ENCODE data around the gene USP7. TPM values are rescaled to one million over a fixed set of nuclear protein-coding genes. Genes with fewer than 3 reads are reported as not detected.

The USP7 gene
- total and polyA plus RNA-seq, 12 donors = 22.2 to 84.8 (median 65.7) TPM

GRCh38 chr16:8956265-8957062 lies 7.2 kb downstream of the USP7 start:
- Histone ChIP-seq H3K36me3 (no peaks in the 10 kb centered on the region), H3K27me3 (no peaks in the 10 kb centered on the region), H3K4me3 (no peak overlapping the region), H3K27ac (peak overlapping the region in 4 of 10 donors; percentile 11 to 87 (median 25)), H3K4me1 (peaks cover 31 to 91% (median 82%) of the 10 kb centered on the region in 9 donors), H3K9me3 (no peaks in the 10 kb centered on the region)
- WGBS, 2 donors = 64 to 67% methylated on average over 21 of the region's 21 CpGs
- no peak for TF ChIP-seq CTCF (IDR thresholded peaks at IDR 0.05)
- intact Hi-C loops (cut with DNase I) = loop anchor here in 1 of 10 donors (10.0 kb wide), 1 partner anchor 138 kb away; the partner anchor contains the start of gene HAPSTR1
- no peak for DNase-seq
- peak in 2 of 8 donors; percentile 20 to 25 for ATAC-seq

- ATAC-seq = peak in 2 of 8 donors; percentile 14 to 22
- DNase-seq = no peak
- WGBS, 2 donors = 31 to 38% methylated on average over 2 of the region's 2 CpGs
- no peak for TF ChIP-seq CTCF (IDR thresholded peaks at IDR 0.05)
- Histone ChIP-seq H3K4me1 (peaks cover 33 to 91% (median 82%) of the 10 kb centered on the region in 9 donors), H3K27ac (peak overlapping the region in 2 of 10 donors; percentile 11 to 22), H3K36me3 (no peaks in the 10 kb centered on the region), H3K9me3 (no peaks in the 10 kb centered on the region), H3K27me3 (no peaks in the 10 kb centered on the region), H3K4me3 (no peak overlapping the region)
- intact Hi-C loops (cut with DNase I) = loop anchor here in 1 of 10 donors (10.0 kb wide), 1 partner anchor 139 kb away; the partner anchor contains the start of gene HAPSTR1
These were observed 7.9 kb downstream of the USP7 start for GRCh38 chr16:8955828-8956227.

- ATAC-seq (no peak), DNase-seq (no peak)
- H3K9me3 ChIP-seq = no peaks in the 10 kb centered on the region
- H3K27ac ChIP-seq = no peak overlapping the region
- peaks cover 22 to 91% (median 81%) of the 10 kb centered on the region in 9 donors for H3K4me1 ChIP-seq
- no peak for TF ChIP-seq CTCF (IDR thresholded peaks at IDR 0.05)
- no peaks in the 10 kb centered on the region for H3K36me3 ChIP-seq
- WGBS, 2 donors = 82 to 85% methylated on average over 11 of the region's 11 CpGs
- H3K27me3 ChIP-seq = no peaks in the 10 kb centered on the region
- intact Hi-C loops (cut with DNase I) = loop anchor here in 1 of 10 donors (10.0 kb wide), 1 partner anchor 142 kb away; the partner anchor contains the start of gene HAPSTR1
- no peak overlapping the region for H3K4me3 ChIP-seq
These were observed 10.6 kb downstream of the USP7 start for GRCh38 chr16:8953064-8953463.

GRCh38 chr16:8952281-8952751 lies 11.4 kb downstream of the USP7 start:
- H3K4me1 ChIP-seq = peaks cover 17 to 89% (median 81%) of the 10 kb centered on the region in 9 donors

More at GRCh38 chr16:8952281-8952751, 11.4 kb downstream of the USP7 start:
- Histone ChIP-seq H3K9me3 (no peaks in the 10 kb centered on the region), H3K27me3 (no peaks in the 10 kb centered on the region), H3K27ac (no peak overlapping the region), H3K4me3 (no peak overlapping the region), H3K36me3 (no peaks in the 10 kb centered on the region)
- DNase-seq = no peak
- TF ChIP-seq CTCF (IDR thresholded peaks at IDR 0.05) = no peak
- no peak for ATAC-seq
- 90 to 91% methylated on average over 7 of the region's 7 CpGs for WGBS, 2 donors
- intact Hi-C loops (cut with DNase I) = loop anchor here in 1 of 10 donors (10.0 kb wide), 1 partner anchor 142 kb away; the partner anchor contains the start of gene HAPSTR1
